Measurements from ENCODE around the gene SERPINB4.
"Not testable (repeated sequence)": the region's sequence is repeated elsewhere in the genome, so short reads cannot be mapped to it uniquely, and the experiment has no call there.

Gene SERPINB4

DNA sequence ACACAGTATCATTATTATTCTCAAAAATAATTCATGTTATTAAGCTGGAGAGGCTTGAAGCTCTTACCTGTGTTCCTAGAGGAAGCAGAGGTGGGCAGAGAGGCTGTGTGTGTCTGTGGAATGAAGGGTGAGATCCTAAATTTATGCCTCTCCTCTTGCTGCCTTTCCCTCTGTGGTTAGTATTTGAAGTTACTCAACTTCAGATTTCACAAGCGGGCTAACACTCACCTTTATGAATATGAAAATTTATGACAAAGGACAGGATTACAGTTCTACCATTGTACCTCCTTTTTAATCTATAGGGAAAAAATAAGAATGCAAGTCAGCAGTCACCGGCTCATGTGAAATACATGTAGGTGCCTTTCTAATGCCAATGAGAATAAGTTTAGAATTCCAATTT is at the start of gene SERPINB4:
Gene SERPINB4, minus strand, starts transcription at position 115 of the 400 bp plus-strand sequence. CDS start 679 bp downstream, outside the sequence.
- DNase-seq = not testable (repeated sequence)

DNA sequence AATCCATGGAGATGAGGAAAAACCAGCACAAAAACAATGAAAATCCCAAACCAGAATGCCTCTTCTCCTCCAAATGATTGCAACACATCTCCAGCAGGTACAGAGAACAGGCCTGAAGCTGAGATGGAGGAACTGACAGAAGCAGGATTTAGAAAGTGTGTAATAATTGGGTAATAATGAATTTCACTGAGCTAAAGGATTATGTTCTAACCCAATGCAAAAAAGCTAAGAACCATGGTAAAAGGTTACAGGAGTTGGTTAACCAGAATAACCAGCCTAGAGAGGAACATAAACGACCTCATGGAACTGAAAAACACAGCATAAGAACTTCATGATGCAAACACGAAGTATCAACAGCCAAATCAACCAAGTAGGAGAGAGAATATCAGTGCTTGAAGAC is 45.0 kb upstream of the SERPINB4 start:
- DNase-seq = no peak

DNA sequence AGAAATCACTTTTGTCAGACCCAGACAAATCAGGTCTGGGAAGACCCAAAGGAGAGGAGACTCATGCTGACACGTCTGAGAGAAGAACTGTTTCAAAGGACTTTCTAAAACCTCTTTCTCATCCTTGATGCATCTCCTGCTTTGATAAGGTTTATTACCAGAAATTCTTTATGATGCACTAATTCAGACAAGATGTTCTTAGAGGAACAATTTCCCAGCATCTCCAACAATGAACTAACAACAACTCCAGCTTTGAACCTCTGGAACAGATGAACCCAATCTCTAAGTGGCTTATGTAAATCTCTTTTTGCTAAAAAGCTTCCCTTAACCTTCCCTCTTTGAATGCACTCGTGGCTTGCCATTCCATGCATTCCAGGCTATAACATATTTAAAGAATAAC is 42.8 kb upstream of the SERPINB4 start:
- no peak for DNase-seq

DNA sequence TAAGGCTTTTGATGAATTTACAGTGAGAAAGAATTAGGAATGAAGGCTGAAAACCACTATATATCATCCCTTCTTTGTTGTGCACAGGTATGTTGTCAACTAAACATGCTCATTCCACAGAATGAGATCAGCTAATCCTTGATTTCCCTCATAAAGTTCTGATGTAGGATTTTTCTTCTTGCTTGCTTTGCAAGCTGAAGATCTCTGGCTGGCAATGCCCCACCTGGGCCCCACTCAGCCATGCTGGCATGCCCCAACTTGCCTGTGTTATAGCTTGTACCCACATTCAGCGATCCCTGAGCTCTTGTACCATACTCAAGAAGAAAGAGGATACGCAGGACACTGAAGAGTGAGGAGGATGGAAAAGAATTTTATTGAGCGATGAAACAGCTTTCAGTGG is 40.7 kb upstream of the SERPINB4 start:
- DNase-seq = no peak

DNA sequence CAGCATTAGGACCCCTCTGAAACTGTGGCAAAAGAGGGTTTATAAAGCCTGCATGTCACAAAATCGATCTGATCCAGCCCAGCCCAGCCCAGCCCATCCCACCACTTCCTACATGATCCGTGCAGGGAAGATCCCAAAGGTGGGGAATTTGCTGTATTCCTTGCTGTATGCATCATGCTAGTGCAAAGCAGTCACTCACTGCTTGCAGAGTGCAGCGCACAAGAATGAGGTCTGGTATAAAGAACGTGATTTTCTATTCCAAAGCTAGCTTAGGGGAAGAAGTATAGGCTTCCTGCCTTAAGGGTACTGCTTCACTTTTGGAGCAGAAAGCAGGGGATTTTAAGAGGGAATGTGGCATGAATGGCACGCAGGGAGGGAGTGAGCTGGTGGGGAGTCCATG is 39.8 kb upstream of the SERPINB4 start:
- no peak for DNase-seq

- DNase-seq = no peak
Measured at GRCh38 chr18:63683152-63683551, 39.1 kb upstream of the SERPINB4 start.

- DNase-seq = no peak
Measured at GRCh38 chr18:63681449-63682340, 37.6 kb upstream of the SERPINB4 start.

- no peak for DNase-seq
Measured at GRCh38 chr18:63679820-63680606, 36.0 kb upstream of the SERPINB4 start.

DNA sequence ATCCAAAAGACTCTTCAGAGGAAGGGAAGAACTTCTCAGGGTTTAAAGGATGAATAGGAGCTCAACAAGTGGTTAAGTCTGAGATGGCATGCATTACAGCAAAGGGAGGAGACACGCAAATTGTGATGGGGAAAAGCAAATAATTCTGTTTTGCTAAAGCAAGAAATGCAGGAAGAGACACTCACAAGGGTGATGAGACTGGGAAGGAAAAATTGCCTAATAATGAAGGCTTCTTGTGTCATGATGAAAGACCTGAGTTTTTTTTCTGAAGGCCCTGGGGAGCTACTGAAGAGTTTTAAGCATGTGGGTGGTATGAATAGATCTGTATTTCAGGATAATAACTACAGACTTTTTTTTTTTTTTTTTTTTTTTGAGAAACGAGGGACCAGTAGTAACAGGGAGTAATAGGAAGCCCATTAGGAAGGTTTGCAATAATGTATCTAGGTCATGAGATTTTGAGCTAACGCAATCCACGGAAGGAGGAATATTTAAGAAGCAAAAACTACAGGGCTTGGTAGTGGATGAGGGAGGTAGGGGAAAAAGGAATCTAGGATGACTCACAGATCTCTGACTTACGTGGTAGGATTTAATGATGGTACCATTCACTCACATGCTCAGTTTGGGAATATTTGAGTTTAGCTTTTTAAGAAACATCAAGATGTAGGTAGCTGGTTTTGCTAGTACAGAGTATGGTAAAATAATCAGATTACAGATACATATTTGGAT is 33.6 kb upstream of the SERPINB4 start:
- no peak for DNase-seq

GRCh38 chr18:63676526-63677323 is 32.7 kb upstream of the SERPINB4 start:
- no peak for DNase-seq

DNA sequence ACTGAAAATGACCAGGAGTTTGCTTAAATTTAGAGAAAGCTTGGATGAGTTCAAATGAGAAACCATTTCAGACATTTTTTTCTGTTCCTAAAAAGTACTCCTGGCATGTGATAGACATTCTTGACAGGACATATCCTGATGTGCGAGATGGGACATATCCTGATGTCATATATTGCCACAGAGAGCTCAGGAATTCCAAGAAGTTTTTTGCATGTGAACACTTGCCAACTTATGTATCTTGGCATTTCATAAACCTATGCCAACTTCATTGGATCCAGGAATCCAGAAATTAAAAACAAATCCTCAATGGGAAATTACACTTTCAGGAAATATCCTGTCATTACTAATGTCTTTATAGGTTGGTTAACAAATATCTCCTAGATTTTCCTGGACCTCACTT is 20.5 kb upstream of the SERPINB4 start:
- DNase-seq = no peak

- not testable (repeated sequence) for DNase-seq
Measured at GRCh38 chr18:63661750-63662149, 17.7 kb upstream of the SERPINB4 start, which contains the start of gene SERPINB3. Gene SERPINB3 (minus strand): TSS chr18:63661893. CDS start chr18:63661216, 677 bp downstream.

GRCh38 chr18:63658920-63659319 is 14.9 kb upstream of the SERPINB4 start:
- not testable (repeated sequence) for DNase-seq

DNA sequence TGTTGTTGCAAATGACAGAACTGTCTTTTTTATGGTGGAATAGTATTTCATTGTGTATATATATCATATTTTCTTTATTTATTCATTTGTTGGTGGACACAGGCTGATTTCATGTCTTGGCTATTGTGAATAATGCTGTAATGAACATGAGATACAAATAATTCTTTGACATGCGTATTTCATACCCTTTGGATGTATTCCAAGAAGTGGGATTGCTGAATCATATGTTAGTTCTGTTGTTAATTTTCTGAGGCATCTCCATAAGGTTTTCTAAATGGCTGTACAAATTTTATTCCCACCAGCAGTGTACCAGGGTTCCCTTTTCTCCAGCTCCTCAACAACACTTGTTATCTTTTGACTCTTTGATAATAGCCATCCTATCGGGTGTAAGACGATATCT is 6.2 kb upstream of the SERPINB4 start:
- not testable (repeated sequence) for DNase-seq

- no peak for DNase-seq
Measured at GRCh38 chr18:63648241-63648640, 4.2 kb upstream of the SERPINB4 start.

- no peak for DNase-seq
Measured at GRCh38 chr18:63646936-63647335, 2.9 kb upstream of the SERPINB4 start.

GRCh38 chr18:63644694-63645093 is 638 bp upstream of the SERPINB4 start:
- DNase-seq = not testable (repeated sequence)

DNA sequence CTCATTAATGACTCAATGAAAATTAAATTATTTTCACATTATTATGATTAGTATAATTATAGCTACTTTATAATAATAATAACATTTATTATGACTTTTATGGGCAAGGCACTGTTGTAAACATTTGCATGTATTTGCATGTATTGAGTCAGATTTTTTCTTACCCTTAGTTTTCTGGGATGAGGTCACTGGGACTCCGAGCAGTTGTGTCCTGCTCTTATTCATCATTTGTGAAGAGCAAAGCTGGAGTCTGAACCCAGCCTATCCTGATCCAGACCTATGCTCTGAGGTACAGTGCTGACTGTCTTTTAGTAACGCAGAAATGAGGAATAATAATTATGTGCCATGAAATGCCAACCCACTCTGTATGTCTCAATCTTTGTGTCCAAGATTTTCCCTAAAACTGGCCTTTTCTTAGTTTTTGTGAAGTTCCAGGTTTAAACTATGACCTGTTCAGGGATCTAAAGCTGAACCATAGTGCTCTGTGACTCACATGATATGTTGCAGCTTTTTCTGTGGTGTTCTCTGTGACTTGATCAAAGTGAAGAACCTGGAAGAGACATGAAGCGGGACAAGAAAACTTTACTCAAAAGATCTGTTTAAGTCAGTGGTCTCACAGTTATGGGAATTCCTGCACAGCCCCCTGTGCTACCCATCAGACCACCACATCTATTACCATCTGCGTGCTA is 1.2 kb downstream of the SERPINB4 start:
- DNase-seq = not testable (repeated sequence)

DNA sequence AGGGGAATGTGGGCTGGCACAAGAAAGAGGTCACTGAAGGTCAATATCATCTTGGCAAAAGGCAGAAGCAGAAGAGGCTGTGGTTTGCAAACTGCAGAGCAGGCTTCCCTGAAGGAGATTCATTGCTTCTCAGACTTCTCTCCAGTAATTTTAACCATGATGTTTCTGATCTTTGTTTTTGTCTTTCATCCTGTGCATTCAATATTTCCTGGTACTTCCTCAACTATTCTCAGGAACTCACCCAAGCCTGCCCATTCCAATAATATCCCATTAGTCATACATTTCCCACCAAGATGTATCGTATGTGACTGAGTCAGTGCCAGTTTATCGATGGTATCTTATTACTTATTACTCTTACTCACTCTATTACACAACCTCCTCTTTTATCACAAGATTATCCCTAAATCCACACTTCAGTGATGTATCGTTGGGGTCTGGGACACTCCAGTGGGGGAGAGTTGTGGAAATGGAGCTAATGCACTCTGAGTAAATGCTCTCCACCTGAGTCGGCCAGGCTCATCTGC is 2.8 kb downstream of the SERPINB4 start:
- not testable (repeated sequence) for DNase-seq

DNA sequence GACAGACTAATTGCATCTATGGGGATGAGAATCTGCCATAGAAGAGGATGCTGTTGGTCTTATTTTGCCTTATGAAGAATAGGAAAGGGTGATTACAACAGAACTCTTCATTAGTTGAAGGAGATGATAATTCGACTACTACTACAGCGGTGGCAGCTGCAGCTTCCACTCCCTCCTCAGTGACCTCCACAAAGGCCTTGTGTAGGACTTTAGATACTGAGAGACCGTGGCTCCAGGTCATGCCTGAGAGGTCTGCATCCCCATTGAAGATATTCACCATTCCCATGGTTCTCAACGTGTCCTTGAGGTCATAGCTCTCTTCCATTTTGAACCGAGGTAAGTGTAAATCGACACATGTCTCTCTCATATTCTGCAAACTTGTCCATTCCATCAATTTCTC is 6.4 kb downstream of the SERPINB4 start:
- DNase-seq = no peak

DNA sequence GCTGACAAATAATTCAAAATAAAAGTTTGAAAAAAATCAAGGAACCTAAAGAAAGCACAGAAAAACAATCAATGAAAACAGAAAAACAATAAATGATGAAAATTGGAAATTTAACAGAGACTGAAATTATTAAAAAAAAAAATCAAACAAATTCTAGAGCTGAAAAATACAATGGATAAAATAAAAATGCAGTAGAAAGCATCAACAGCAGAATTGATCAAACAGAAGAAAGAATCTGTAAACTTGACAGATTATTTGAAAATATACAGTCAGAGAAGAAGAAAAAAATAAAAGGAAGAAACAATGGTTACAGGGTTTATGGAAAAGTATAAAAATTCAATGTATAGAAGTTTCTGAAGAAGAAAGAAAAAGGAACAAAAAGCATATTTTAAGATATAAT is 16.2 kb downstream of the SERPINB4 start:
- DNase-seq = no peak
